ENCODE data around the gene MAPRE3.

MAPRE3 gene

DNA sequence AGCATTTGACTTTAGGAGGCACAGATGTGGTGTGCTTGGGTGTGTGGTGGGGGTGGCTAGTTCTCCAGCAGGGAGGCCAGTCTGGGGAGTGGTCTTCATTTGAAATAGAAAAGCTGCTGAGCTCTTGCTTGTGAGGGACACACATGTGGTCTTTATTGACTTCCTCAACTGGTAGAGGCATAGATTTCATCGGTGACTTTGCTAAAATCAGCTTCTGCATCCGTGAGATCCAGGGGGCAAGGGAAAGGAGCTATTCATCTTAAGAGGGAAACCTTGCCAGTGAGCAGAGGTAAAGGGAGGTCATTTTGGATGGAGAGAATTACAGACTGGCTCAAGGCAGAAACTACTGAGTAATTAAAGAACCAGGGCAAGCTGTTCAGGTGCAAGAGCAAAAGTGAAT, 4.7 kb downstream of the MAPRE3 start:
- H3K4me3 ChIP-seq (ENCODE audit: control insufficient read depth, low read depth, low read length): no peak overlapping the region
- TF ChIP-seq, protein P1, sequence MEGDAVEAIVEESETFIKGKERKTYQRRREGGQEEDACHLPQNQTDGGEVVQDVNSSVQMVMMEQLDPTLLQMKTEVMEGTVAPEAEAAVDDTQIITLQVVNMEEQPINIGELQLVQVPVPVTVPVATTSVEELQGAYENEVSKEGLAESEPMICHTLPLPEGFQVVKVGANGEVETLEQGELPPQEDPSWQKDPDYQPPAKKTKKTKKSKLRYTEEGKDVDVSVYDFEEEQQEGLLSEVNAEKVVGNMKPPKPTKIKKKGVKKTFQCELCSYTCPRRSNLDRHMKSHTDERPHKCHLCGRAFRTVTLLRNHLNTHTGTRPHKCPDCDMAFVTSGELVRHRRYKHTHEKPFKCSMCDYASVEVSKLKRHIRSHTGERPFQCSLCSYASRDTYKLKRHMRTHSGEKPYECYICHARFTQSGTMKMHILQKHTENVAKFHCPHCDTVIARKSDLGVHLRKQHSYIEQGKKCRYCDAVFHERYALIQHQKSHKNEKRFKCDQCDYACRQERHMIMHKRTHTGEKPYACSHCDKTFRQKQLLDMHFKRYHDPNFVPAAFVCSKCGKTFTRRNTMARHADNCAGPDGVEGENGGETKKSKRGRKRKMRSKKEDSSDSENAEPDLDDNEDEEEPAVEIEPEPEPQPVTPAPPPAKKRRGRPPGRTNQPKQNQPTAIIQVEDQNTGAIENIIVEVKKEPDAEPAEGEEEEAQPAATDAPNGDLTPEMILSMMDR (IDR thresholded peaks at IDR 0.05; ENCODE audit: control insufficient read depth, insufficient read depth, low read depth, low read length, missing control alignments): no peak
- no peak for DNase-seq (ENCODE audit: low read depth)

DNA sequence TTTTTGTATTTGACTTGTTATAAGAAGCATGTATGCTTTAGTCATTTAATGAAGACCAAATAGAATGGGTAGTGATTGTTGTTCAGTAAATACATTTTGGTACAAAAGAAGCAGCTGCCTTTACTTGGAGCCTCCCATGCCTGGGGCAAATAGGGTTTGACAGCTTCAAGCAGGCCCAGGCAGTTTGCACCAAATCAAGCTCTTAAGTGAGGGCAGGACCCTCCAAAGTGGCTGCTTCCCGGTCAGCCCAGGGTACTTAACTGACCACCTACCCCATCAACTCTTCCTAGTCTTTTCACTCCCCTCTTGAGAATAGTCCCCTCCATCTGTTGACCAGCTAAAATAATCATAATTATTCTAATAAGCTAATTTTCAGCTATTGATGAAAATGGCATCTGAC, 5.2 kb downstream of the MAPRE3 start:
- TF ChIP-seq, protein P1 (IDR thresholded peaks at IDR 0.05; ENCODE audit: control insufficient read depth, insufficient read depth, low read depth, low read length, missing control alignments): no peak
- H3K4me3 ChIP-seq (ENCODE audit: control insufficient read depth, low read depth, low read length): no peak overlapping the region
- DNase-seq (ENCODE audit: low read depth): no peak

DNA sequence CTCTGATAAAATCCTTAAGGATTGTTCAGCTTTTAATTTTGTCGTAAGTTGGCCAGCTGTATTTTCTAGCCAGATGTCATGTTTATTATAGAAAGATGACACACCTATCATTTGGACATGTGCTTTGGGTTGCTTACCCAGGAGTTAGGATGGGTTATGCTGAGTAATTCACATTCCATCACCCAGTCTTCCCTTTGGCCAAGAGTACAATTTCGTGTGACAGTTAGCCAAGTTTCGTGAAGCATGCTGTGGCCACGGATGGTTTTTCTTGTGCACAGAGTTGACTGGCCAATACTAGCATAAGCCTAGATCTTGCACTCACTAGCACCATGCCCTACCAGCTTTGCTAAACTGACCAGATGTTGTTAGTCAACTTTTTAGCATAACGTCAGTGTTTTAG, 5.8 kb downstream of the MAPRE3 start:
- TF ChIP-seq, protein P1 (IDR thresholded peaks at IDR 0.05; ENCODE audit: control insufficient read depth, insufficient read depth, low read depth, low read length, missing control alignments): no peak
- no peak overlapping the region for H3K4me3 ChIP-seq (ENCODE audit: control insufficient read depth, low read depth, low read length)
- DNase-seq (ENCODE audit: low read depth): no peak

DNA sequence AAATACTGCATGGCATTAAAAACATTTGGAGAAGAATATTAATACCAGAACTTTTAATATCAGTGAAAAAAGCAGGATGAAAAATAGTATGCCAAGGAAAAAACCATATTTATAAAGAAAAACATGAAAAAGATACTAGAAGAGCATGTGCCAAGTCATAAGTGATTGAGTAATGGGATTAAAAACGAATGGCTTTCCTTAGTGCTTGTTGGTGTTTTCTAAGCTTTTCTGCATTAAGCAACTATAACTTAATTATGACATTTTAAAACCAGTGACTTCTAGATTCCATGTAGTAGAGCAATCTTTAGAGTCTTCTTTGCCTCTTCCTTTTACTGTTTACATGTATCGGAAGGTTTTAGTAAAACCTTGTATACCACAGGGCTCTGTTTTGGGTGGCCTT, 6.6 kb downstream of the MAPRE3 start:
- H3K4me3 ChIP-seq (ENCODE audit: control insufficient read depth, low read depth, low read length): no peak overlapping the region
- DNase-seq (ENCODE audit: low read depth): no peak
- TF ChIP-seq, protein P1 (IDR thresholded peaks at IDR 0.05; ENCODE audit: control insufficient read depth, insufficient read depth, low read depth, low read length, missing control alignments): no peak

DNA sequence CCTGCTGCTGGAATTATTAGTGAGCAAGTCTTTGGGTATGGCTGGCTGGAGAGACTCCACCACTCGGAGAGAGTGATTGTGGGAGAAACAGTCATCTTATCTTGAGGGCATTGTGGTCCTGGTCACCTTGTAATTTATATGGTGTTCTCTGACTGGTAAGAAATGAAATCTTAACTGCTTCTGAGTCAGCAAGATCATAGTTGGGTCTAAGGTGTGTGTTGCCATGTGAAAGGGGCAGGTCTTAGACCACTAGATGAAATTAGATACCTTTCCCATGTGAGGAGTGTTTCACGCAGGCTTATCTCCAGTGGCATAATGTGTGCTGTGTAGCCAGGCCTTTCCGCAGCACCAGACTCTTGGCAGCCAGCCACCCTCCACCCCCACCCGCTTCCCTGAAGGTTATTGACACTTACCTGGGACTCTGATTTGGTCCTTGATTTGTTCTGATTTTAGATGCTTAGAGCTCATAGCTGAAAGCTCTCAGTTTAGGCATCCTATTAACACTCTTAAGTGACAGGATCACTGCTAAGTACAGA, 7.7 kb downstream of the MAPRE3 start:
- TF ChIP-seq, protein P1 (IDR thresholded peaks at IDR 0.05; ENCODE audit: control insufficient read depth, insufficient read depth, low read depth, low read length, missing control alignments): no peak
- no peak overlapping the region for H3K4me3 ChIP-seq (ENCODE audit: control insufficient read depth, low read depth, low read length)
- no peak for DNase-seq (ENCODE audit: low read depth)

DNA sequence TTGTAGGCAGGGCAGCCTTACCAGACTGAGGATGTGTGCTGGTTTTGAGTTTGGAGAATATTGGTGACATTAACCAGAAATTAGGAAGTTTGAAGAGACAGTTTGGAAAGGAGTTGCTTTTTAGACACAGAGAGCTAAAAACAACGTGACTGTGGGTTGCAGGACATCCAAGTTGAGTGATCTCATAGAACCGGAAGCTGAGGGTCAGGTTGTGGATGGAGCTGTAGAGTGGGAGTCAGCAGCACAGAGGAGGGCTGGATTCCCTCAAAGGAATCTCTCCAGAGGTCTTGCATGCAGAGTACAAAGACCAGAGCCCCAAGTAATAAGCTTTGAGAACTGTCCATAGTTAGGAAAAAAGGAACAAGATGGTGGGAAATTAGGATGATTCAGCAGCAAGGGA, 9.3 kb downstream of the MAPRE3 start:
- H3K4me3 ChIP-seq (ENCODE audit: control insufficient read depth, low read depth, low read length): no peak overlapping the region
- TF ChIP-seq, protein P1 (IDR thresholded peaks at IDR 0.05; ENCODE audit: control insufficient read depth, insufficient read depth, low read depth, low read length, missing control alignments): no peak
- DNase-seq (ENCODE audit: low read depth): no peak

DNA sequence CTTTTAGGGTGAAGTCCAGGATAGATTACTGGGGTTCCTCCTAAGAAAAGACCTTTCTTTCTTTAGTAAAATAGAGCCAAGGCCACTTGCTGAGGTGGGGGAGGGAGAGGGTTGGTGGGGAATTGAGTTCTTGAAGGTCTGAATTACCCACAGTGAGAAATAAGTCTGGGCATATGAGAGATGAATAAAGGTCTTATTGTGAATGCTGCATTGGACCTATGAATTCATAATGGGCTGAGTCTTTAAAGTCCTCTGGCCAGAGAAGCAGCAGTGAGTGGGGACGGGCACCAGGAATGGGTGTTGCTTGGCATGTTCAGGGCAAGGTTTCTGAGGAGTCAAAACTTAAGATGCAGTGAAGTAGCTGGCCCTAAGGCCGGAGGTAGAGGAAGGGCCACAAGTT, 10.5 kb downstream of the MAPRE3 start:
- H3K4me3 ChIP-seq (ENCODE audit: control insufficient read depth, low read depth, low read length): no peak overlapping the region
- TF ChIP-seq, protein P1 (IDR thresholded peaks at IDR 0.05; ENCODE audit: control insufficient read depth, insufficient read depth, low read depth, low read length, missing control alignments): no peak
- DNase-seq (ENCODE audit: low read depth): no peak
